IgD-negative memory B cell (primary cell): ENCODE measurements around the gene TIMM17A. TPM values are rescaled to one million over a fixed set of nuclear protein-coding genes. Genes with fewer than 3 reads are reported as not detected.
A peak's percentile ranks its signal among the peaks of the same experiment; 100 is the strongest.
"Not testable (repeated sequence)": the region's sequence is repeated elsewhere in the genome, so short reads cannot be mapped to it uniquely, and the experiment has no call there.

Source experiments
- H3K27ac Mint-ChIP-seq, 3 donors: one replicate each; pipeline ENCODE4 v1.8.0; 2020 to 2022; ENCODE audit warnings: mild to moderate bottlenecking in 3 of 3, mixed read lengths in 3 of 3, moderate library complexity in 1 of 3
- H3K27me3 Mint-ChIP-seq: one replicate; pipeline ENCODE4 v1.8.0; 2021; ENCODE audit warnings: mixed read lengths
- H3K36me3 Mint-ChIP-seq: one replicate; pipeline ENCODE4 v1.8.0; 2020; ENCODE audit warnings: mild to moderate bottlenecking, mixed read lengths
- H3K4me1 Mint-ChIP-seq, 3 donors: one replicate each; pipeline ENCODE4 v1.8.0; 2020 to 2022; ENCODE audit warnings: mixed read lengths in 3 of 3, mild to moderate bottlenecking in 1 of 3
- H3K4me3 Mint-ChIP-seq, 4 donors: one replicate each; pipeline ENCODE4 v1.8.0; 2020 to 2022; ENCODE audit warnings: mild to moderate bottlenecking in 4 of 4, mixed read lengths in 4 of 4, moderate library complexity in 3 of 4
- H3K9me3 Mint-ChIP-seq, 3 donors: one replicate each; pipeline ENCODE4 v1.8.0; 2020 to 2021; ENCODE audit warnings: mixed read lengths in 3 of 3, mild to moderate bottlenecking in 1 of 3
- polyA plus RNA-seq: library from polyadenylated mRNA; unstranded; fragments of 300-500 nt; fragmentation: Illumina TruSeq; gene quantifications from one replicate; pipeline ENCODE4 v1.2.3, GENCODE V29; 2021

Gene TIMM17A
- polyA plus RNA-seq, 1 donor from 2014 or later, result 31.3 TPM

DNA sequence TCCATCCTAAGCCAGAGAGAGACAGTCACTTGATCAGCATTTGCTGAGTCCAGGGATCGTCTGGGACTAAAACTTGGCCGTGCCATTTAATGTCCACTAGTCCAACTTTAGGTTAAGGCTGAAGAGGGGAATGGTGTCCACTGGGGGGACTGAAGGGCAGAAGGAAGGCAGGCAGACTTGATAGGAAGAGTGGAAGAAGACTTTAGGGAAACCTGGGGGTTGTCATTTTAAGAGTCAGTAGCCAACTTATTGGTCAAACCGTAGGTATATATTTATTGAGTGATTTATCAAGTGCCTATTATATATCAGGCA is 7.7 kb upstream of the TIMM17A start:
- no peak overlapping the region for H3K27ac Mint-ChIP-seq
- H3K27me3 Mint-ChIP-seq, result peaks cover 44% of the 10 kb centered on the region
- H3K4me3 Mint-ChIP-seq, result no peak overlapping the region
- no peaks in the 10 kb centered on the region for H3K9me3 Mint-ChIP-seq
- peaks cover 2 to 11% (median 9%) of the 10 kb centered on the region in 3 donors for H3K4me1 Mint-ChIP-seq
- H3K36me3 Mint-ChIP-seq, result no peaks in the 10 kb centered on the region

- peaks cover 32% of the 10 kb centered on the region for H3K27me3 Mint-ChIP-seq
- peaks cover 2 to 13% (median 11%) of the 10 kb centered on the region in 3 donors for H3K4me1 Mint-ChIP-seq
- no peak overlapping the region for H3K4me3 Mint-ChIP-seq
- H3K27ac Mint-ChIP-seq, result no peak overlapping the region
- no peaks in the 10 kb centered on the region for H3K36me3 Mint-ChIP-seq
- no peaks in the 10 kb centered on the region for H3K9me3 Mint-ChIP-seq
Measured at GRCh38 chr1:201949491-201949890, 5.8 kb upstream of the TIMM17A start.

DNA sequence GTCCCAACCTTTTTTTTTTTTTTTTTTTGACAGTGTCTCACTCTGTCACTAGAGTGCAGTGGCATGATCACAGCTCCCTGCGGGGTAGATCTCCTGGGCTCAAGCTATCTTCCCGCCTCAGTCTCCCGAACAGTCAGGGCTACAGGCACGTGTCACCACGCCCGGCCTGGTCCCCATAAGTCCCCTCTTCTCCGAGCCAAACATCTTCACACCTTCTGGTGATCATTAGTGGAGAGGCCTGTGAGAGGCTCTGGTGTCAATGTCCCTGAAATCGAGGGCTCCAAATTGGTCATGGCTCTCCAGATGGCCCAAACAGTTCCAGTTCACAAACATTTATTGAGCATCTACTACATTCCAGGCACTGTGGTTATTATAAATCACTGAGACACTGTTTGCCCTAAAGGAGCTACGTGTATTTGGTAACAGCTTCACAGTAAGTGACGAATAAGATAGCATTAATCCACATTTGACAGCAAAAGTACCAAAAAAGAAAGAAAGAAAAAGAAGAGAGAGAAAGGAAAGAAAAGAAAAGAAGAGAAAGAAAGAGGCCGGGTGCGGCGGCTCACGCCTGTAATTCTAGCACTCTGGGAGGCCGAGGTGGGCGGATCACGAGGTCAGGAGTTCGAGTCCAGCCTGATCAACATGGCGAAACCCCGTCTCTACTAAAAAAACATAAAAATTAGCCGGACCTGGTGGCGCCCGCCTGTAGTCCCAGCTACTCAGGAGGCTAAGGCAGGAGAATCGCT is 867 bp upstream of the TIMM17A start:
- H3K27me3 Mint-ChIP-seq, result no peaks in the 10 kb centered on the region
- no peaks in the 10 kb centered on the region for H3K9me3 Mint-ChIP-seq
- H3K4me1 Mint-ChIP-seq, result peaks cover 6 to 18% (median 15%) of the 10 kb centered on the region in 3 donors
- H3K27ac Mint-ChIP-seq, result peak overlapping the region; percentile 93 to 99 (median 97)
- H3K36me3 Mint-ChIP-seq, result no peaks in the 10 kb centered on the region
- peak overlapping the region; percentile 96 to 98 (median 96) for H3K4me3 Mint-ChIP-seq

DNA sequence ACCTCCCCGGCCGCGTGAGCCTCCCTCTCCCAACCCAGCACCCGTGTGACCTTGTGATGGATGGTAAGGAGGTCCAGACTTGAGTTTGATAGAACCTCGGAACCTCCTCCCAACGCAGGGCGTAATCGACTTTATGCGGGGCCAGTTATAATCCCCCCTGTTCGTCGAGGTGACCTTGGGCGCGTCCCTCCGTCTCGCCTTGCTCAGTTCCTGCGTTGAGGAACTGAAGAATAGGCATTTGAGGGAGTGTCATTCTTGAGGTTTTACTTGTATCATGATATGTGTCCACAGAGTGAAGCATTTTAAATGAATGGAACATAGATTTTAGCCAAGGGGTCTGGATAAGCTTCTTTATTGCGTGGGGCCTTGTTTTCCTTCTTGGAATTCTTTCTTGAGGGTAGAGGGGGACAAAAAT is 433 bp downstream of the TIMM17A start:
- Mint-ChIP-seq H3K27ac (peak overlapping the region; percentile 93 to 99 (median 97)), H3K27me3 (no peaks in the 10 kb centered on the region), H3K36me3 (no peaks in the 10 kb centered on the region), H3K4me1 (peaks cover 6 to 18% (median 15%) of the 10 kb centered on the region in 3 donors), H3K9me3 (no peaks in the 10 kb centered on the region), H3K4me3 (peak overlapping the region; percentile 96 to 98 (median 96))

GRCh38 chr1:201958348-201958747 is 3.0 kb downstream of the TIMM17A start:
- H3K27ac Mint-ChIP-seq, result no peak overlapping the region
- H3K9me3 Mint-ChIP-seq, result no peaks in the 10 kb centered on the region
- H3K27me3 Mint-ChIP-seq, result no peaks in the 10 kb centered on the region
- peaks cover 4 to 18% (median 18%) of the 10 kb centered on the region in 3 donors for H3K4me1 Mint-ChIP-seq
- H3K36me3 Mint-ChIP-seq, result no peaks in the 10 kb centered on the region
- peak overlapping the region in 3 of 4 donors; percentile 63 to 80 (median 73) for H3K4me3 Mint-ChIP-seq

DNA sequence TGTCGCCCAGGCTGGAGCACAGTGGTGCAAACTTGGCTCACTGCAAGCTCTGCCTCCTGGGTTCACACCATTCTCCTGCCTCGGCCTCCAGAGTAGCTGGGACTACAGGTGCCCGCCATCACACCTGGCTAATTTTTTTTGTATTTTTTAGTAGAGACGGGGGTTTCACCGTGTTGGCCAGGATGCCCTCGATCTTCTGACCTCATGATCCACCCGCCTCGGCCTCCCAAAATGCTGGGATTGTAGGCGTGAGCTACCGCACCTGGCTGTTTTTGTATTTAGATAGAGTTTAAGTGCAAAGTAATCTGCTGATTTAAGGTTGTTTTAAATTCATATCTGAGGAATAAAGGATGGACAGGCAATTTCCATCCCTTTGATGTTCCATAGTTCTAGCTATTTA is 7.1 kb downstream of the TIMM17A start:
- not testable (repeated sequence) for H3K4me3 Mint-ChIP-seq, H3K27ac Mint-ChIP-seq, H3K36me3 Mint-ChIP-seq, H3K27me3 Mint-ChIP-seq, H3K4me1 Mint-ChIP-seq, H3K9me3 Mint-ChIP-seq

DNA sequence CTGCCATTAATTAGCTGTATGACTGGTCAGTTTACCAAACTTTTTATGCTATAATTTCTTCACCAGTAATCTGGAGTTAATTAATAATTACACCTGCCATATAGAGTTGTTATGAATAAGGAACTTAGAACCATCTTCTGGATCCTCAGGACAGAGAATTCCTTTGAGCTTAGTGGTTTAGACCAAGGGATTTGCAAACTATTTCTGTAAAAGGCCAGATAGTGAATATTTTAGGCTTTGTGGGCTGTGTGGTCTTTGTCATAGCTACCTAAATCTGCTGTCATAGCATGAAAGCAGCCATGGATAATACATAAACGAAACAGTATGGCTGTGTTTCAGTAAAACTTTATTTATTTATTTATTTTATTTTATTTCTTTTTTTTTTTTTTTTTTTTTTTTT is 9.0 kb downstream of the TIMM17A start:
- Mint-ChIP-seq H3K36me3 (no peaks in the 10 kb centered on the region), H3K27me3 (no peaks in the 10 kb centered on the region), H3K4me1 (peaks cover 0 to 2% (median 1%) of the 10 kb centered on the region in 3 donors), H3K9me3 (no peaks in the 10 kb centered on the region), H3K27ac (no peak overlapping the region), H3K4me3 (no peak overlapping the region)

DNA sequence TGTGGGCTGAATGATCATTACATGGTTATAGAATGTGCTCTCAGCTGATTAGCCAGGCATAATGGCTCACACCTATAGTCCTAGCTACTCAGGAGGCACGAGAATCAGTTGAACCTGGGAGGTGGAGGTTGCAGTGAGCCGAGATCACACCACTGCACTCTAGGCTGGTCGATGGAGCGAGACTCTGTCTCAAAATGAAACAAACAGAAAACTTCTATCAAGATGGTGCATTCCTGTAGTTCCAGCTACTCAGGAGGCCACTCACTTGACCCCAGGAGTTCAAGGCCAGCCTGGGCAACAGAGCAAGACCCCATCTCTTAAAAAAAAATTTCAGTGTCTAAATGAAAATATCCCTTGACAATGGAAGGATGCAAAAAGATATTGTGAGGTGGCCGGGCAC is 10.9 kb downstream of the TIMM17A start:
- H3K4me1 Mint-ChIP-seq, result peaks cover 0 to 2% (median 1%) of the 10 kb centered on the region in 3 donors
- no peaks in the 10 kb centered on the region for H3K36me3 Mint-ChIP-seq
- no peaks in the 10 kb centered on the region for H3K9me3 Mint-ChIP-seq
- H3K27ac Mint-ChIP-seq, result no peak overlapping the region
- H3K4me3 Mint-ChIP-seq, result no peak overlapping the region
- no peaks in the 10 kb centered on the region for H3K27me3 Mint-ChIP-seq

- no peak overlapping the region for H3K4me3 Mint-ChIP-seq
- peaks cover 0 to 2% (median 1%) of the 10 kb centered on the region in 3 donors for H3K4me1 Mint-ChIP-seq
- H3K27me3 Mint-ChIP-seq, result no peaks in the 10 kb centered on the region
- H3K36me3 Mint-ChIP-seq, result no peaks in the 10 kb centered on the region
- H3K9me3 Mint-ChIP-seq, result no peaks in the 10 kb centered on the region
- peak overlapping the region in 1 of 3 donors; percentile 80 for H3K27ac Mint-ChIP-seq
Measured at GRCh38 chr1:201968202-201968925, 13.1 kb downstream of the TIMM17A start.

- H3K4me3 Mint-ChIP-seq, result no peak overlapping the region
- peaks cover 0 to 2% (median 1%) of the 10 kb centered on the region in 3 donors for H3K4me1 Mint-ChIP-seq
- no peaks in the 10 kb centered on the region for H3K27me3 Mint-ChIP-seq
- H3K9me3 Mint-ChIP-seq, result no peaks in the 10 kb centered on the region
- H3K36me3 Mint-ChIP-seq, result no peaks in the 10 kb centered on the region
- H3K27ac Mint-ChIP-seq, result no peak overlapping the region
Measured at GRCh38 chr1:201970334-201971159, 15.2 kb downstream of the TIMM17A start.

GRCh38 chr1:201982082-201982622 is 26.8 kb downstream of the TIMM17A start:
- H3K4me1 Mint-ChIP-seq, result peaks cover 14 to 20% (median 15%) of the 10 kb centered on the region in 3 donors
- peaks cover 1% of the 10 kb centered on the region for H3K36me3 Mint-ChIP-seq
- no peaks in the 10 kb centered on the region for H3K9me3 Mint-ChIP-seq
- peak overlapping the region; percentile 93 to 100 (median 95) for H3K4me3 Mint-ChIP-seq
- H3K27ac Mint-ChIP-seq, result peak overlapping the region in 2 of 3 donors; percentile 61 to 96
- H3K27me3 Mint-ChIP-seq, result no peaks in the 10 kb centered on the region

DNA sequence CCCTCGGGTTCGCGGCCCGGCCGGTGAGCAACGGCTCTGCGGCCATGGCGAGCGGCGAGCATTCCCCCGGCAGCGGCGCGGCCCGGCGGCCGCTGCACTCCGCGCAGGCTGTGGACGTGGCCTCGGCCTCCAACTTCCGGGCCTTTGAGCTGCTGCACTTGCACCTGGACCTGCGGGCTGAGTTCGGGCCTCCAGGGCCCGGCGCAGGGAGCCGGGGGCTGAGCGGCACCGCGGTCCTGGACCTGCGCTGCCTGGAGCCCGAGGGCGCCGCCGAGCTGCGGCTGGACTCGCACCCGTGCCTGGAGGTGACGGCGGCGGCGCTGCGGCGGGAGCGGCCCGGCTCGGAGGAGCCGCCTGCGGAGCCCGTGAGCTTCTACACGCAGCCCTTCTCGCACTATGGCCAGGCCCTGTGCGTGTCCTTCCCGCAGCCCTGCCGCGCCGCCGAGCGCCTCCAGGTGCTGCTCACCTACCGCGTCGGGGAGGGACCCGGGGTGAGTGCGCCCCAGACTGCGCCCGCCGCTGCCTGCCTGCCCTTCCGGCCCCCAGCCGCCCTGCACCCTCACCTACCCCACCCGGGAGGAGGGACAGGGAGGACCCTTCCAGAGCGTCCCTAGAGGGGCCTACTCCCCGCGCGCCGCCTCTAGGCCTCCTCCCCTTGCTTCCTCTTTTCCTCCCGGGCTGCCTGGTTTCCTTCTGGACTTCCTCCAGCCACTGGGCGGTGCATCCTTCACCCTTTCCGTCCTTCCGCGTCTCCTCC is 27.5 kb downstream of the TIMM17A start, which contains the start of gene RNPEP:
TSS of gene RNPEP (plus strand) at position 26 of the 757 bp plus-strand sequence. CDS start at position 45, 19 bp downstream.
- H3K27ac Mint-ChIP-seq, result peak within 1 kb of the TSS; percentile 61 to 96 (median 90)
- no peaks in the 10 kb centered on the region for H3K27me3 Mint-ChIP-seq
- peaks cover 14 to 20% (median 15%) of the 10 kb centered on the region in 3 donors for H3K4me1 Mint-ChIP-seq
- peaks cover 1% of the 10 kb centered on the region for H3K36me3 Mint-ChIP-seq
- H3K9me3 Mint-ChIP-seq, result no peaks in the 10 kb centered on the region
- peak within 1 kb of the TSS; percentile 93 to 100 (median 96) for H3K4me3 Mint-ChIP-seq

DNA sequence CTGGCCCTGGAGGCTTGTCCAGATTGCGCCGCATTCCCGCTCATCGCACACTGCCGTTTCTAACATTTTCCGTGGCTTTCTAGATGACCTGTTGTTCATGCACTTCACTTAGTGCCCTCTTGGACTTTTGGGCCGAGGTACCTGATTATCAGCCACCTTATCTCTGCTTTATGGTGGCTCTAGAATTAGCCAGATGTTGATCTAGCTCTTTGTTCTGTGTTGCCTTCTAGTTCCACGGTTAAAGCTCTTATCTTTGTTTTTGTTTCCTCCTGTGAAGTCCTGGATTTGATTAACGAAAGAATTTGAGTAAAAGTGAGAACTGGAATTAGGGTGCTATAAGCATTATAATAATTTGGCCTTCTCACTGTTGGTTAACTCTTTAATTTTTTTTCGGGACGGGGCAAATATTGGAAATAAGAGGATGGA is 28.1 kb downstream of the TIMM17A start:
- H3K9me3 Mint-ChIP-seq, result no peaks in the 10 kb centered on the region
- peak overlapping the region; percentile 18 to 91 (median 90) for H3K27ac Mint-ChIP-seq
- H3K36me3 Mint-ChIP-seq, result peaks cover 1% of the 10 kb centered on the region
- no peaks in the 10 kb centered on the region for H3K27me3 Mint-ChIP-seq
- H3K4me1 Mint-ChIP-seq, result peaks cover 14 to 20% (median 15%) of the 10 kb centered on the region in 3 donors
- peak overlapping the region; percentile 89 to 98 (median 93) for H3K4me3 Mint-ChIP-seq

DNA sequence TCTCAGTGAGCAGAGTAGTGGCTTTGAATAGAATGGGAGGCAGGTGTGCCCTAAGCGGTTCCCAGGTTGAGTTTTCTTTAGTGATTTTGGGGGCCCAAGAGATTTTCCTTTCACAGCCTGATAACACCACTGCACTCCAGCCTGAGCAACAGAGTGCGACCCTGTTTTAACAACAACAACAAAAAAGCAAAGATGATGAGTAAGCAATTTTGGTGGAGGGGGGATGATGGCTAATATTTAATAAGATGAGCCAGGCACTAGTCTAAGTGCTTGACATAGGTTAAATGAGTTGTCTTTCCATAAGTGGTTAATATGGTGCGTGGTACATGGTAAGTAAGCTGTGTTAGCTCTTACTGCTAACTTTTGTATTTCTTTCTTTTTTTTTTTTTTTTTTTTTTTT is 29.1 kb downstream of the TIMM17A start:
- peak overlapping the region in 2 of 4 donors; percentile 34 to 89 for H3K4me3 Mint-ChIP-seq
- H3K36me3 Mint-ChIP-seq, result peaks cover 1% of the 10 kb centered on the region
- peaks cover 14 to 20% (median 15%) of the 10 kb centered on the region in 3 donors for H3K4me1 Mint-ChIP-seq
- H3K27me3 Mint-ChIP-seq, result no peaks in the 10 kb centered on the region
- no peak overlapping the region for H3K27ac Mint-ChIP-seq
- H3K9me3 Mint-ChIP-seq, result no peaks in the 10 kb centered on the region
